WI38 (cell line): Measurements from ENCODE around the gene TBC1D8.

ENCODE experiments used
- H3K4me3 ChIP-seq: 2 replicates; pipeline ENCODE4 v1.5.1; 2011; ENCODE audit warnings: low read depth, mild to moderate bottlenecking, control low read depth, low read length
- CTCF ChIP-seq: IDR thresholded peaks from 2 replicates; pipeline ENCODE4 v1.5.1; 2012; ENCODE audit warnings: low read depth, mild to moderate bottlenecking, control low read depth, low read length

The TBC1D8 gene

GRCh38 chr2:101037161-101037755 lies 113.9 kb downstream of the TBC1D8 start:
- H3K4me3 ChIP-seq: no peak overlapping the region
- TF ChIP-seq CTCF: no peak

- TF ChIP-seq CTCF: no peak
- no peak overlapping the region for H3K4me3 ChIP-seq
Measured at GRCh38 chr2:101036562-101036961, 114.6 kb downstream of the TBC1D8 start.

GRCh38 chr2:101032084-101032776 lies 119.0 kb downstream of the TBC1D8 start:
- H3K4me3 ChIP-seq: no peak overlapping the region
- TF ChIP-seq CTCF: no peak

- H3K4me3 ChIP-seq: no peak overlapping the region
Measured at GRCh38 chr2:101030866-101031554, 120.2 kb downstream of the TBC1D8 start.

GRCh38 chr2:101027852-101028251 lies 123.3 kb downstream of the TBC1D8 start:
- TF ChIP-seq CTCF: no peak
- H3K4me3 ChIP-seq: no peak overlapping the region

More at GRCh38 chr2:101030866-101031554, 120.2 kb downstream of the TBC1D8 start:
- no peak for TF ChIP-seq CTCF

GRCh38 chr2:101026923-101027469 lies 124.2 kb downstream of the TBC1D8 start:
- no peak overlapping the region for H3K4me3 ChIP-seq
- TF ChIP-seq CTCF: no peak

- TF ChIP-seq CTCF: no peak
- no peak overlapping the region for H3K4me3 ChIP-seq
Measured at GRCh38 chr2:101026253-101026701, 124.9 kb downstream of the TBC1D8 start.
